Measurements from ENCODE around the gene RNF4.

Gene RNF4

DNA sequence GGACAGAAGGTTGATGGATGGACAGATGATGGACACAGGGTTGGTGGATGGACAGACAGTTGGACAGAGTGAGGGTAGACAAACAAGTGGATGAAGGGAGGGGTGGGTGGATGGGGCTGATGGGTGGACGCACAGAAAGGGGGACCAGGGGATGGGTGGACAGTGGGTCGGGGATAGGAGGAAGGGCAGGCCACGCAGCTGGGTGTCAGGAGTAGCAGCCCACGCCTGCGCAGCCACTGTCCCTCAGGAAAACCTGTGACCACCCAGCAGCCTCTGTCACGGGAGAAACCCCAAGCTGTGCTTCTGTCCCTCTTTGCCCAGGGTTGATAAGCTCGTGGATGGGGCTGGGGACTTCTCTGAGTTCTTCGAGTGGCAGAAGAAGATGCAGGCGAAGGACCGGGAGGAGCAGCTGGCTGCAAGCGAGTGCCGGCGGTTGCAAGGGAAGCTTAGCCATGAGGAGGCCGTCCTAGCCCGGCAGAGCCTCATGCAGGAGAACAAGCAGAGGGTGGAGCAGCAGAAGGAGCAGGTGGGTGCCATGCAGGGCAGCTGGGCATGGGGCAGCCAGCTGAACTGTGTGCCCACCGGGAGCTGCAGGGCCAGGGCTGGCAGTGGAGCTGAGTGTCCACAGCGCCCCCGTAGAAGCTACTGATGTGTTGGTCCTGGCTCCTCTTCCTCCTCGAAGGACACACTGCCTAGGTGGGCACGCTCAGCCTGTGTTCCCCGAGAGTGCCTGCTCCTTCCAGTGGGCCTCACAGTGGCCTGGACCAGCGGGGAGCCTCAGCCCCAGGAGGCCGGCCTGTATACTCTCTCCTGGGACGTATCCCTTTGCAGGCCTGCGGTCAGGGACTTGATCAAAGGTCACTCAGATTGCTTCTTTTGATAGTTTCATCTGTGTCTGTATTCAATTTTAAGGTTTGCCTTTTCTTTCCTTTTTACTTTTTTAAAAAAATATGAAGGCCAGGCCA, 16.8 kb upstream of the RNF4 start:
- TF ChIP-seq, protein P1, sequence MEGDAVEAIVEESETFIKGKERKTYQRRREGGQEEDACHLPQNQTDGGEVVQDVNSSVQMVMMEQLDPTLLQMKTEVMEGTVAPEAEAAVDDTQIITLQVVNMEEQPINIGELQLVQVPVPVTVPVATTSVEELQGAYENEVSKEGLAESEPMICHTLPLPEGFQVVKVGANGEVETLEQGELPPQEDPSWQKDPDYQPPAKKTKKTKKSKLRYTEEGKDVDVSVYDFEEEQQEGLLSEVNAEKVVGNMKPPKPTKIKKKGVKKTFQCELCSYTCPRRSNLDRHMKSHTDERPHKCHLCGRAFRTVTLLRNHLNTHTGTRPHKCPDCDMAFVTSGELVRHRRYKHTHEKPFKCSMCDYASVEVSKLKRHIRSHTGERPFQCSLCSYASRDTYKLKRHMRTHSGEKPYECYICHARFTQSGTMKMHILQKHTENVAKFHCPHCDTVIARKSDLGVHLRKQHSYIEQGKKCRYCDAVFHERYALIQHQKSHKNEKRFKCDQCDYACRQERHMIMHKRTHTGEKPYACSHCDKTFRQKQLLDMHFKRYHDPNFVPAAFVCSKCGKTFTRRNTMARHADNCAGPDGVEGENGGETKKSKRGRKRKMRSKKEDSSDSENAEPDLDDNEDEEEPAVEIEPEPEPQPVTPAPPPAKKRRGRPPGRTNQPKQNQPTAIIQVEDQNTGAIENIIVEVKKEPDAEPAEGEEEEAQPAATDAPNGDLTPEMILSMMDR (IDR thresholded peaks at IDR 0.05; ENCODE audit: extremely low read depth, missing control alignments) = no peak
- DNase-seq (ENCODE audit: low spot score) = no peak

DNA sequence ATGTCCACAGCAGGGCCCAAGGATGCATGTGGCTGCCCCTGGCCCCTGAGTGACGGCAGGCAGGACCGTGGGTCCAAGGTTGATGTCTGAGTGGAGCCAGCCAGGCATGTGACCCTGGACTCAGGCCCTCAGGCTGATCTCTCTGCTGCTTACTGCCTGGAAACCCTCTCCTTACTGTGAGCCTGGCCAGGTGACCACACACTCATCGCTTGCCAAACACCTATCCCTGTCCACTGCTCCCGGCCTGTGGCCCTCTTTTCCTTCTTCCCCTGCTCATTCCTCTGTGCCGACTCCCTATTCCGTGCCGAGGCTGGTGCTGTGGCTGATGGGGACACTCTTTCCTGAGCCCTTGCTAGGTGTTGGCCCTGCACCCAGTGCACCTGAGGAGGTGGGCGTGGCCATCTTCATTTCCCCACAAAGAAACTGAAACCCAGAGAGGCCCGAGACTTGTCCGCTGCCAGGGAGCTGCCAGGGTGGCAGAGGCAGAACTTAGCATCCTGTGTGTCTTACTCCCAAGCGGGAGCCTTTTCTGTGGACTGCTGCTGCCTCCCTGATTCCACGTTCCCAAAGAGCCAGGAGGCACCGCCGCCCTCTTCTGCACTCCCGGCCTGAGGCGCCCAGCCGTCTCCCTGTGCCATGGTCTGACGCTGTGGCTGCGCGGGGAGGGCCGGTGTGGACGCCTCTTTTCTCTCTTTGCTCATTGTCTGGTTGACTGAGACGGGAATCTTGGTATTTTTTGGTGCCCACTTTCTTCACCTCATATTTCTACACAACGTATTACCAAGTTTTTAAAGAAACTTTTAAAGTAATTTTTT, 11.2 kb upstream of the RNF4 start:
- DNase-seq (ENCODE audit: low spot score) = no peak
- TF ChIP-seq, protein P1 (IDR thresholded peaks at IDR 0.05; ENCODE audit: extremely low read depth, missing control alignments) = no peak

DNA sequence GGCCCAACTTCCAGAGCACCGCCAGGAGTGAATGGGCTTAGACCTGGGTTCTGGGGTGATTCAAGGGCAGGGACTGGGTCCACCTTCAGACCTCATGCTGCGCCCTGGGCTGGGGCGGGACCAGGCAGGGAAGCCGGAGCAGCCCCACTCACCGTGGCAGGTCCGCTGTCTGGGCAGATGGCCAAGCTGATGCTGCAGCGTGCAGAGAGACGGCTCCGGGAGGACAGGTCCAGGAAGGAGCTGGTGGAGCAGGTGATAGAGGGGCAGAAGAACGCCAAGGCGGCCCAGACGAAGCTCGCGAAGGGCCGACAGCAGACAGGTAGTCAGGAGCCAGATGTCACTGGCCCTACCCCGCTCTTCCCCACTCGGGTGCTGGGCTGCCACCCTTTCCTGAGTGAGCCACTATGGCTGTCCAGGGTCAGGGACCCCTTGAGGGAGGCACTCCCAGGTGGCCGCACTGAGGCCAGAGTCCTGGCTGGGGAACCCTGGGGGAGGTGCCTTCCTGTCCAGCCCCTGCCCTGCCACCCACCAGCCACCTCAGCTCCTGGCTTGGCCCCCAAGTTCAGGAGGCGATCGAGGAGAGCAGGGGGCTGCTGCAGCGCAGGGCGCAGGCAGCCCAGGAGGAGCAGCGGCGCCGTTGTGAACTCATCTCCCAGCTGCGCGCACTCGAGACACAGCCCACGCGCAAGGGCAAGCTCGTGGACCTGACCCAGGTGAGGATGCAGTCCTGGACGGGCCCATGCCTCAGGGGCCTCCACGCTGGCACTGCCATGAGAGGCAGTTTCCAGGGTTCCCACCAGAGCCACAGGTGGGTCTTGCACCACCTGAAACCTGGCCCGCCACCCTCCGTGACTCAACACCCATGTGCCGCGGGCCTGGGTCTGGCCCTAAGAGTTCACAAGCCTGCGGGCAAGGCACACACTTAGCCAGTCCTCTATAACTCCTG, 10.1 kb upstream of the RNF4 start:
- TF ChIP-seq, protein P1 (IDR thresholded peaks at IDR 0.05; ENCODE audit: extremely low read depth, missing control alignments) = no peak
- DNase-seq (ENCODE audit: low spot score) = no peak

DNA sequence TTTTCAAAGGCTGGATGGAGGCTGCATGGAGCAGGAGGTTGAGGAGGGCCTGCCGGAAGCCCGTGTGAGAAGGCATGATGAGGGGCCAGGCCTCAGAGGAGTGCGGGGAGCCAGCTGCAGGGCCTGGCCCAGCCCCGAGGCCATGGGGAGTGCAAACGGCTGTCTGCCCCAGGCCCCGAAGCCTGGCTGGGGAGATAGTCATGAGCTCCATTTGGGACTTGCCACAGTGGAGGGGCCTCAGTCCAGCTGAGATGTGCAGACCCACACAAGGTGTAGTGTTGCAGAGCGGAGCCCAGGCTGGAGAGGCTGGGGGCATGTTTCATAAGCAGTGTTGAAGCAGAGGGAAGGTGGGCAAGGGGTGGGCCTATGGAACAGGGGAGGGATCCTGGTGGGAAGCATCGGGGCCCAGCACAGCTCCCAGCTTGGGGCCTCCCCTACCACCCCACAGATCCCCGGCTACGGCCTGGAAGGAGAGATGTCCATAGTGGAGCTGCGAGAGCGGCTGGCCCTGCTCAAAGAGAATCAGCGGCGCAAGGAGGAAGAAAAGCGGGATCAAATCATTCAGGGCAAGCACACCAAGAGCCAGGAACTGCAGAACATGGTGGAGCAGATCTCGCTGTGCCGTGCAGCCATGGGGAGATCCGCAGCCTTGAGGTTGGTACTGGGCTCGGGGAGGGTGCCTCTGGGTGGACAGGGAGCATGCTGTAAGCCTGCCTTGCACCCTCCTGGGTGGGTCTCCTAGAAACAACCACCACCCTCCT, 9.1 kb upstream of the RNF4 start:
- no peak for DNase-seq (ENCODE audit: low spot score)
- TF ChIP-seq, protein P1 (IDR thresholded peaks at IDR 0.05; ENCODE audit: extremely low read depth, missing control alignments) = no peak

DNA sequence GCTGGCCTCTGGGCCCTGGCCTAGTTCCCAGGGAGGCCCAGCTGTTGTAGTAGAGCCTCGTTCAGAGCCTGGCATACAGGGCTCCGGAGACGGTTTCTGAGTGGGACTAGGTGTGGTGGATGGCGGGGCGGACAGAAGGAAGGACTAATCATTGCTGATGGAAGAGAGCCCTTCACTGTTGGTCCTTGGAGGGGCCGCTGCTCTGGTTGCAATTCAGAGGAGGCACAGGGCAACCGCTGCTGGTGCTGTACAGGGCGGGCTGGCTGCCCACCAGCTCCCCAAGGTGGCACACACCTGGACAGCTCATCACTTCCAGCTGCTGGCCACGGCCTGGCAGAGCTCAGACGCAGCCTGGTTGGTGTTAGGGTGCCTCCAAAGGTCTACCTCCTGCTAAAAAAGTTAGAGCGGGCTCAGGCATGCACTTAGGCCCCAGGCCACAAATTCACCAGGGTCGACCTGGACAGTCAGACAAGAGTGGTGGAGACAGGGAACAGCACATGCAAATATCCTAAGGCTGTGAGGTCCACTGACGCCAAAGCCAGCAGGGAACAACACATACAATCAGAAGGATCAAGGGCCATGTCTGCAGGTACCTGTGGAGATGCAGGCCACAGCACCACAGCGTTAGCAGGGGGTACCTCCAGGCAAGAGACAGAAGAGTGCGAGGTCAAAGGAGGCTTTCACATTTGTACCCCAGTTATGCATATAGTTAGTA, 7.5 kb upstream of the RNF4 start:
- DNase-seq (ENCODE audit: low spot score) = no peak
- TF ChIP-seq, protein P1 (IDR thresholded peaks at IDR 0.05; ENCODE audit: extremely low read depth, missing control alignments) = no peak
